HL-60 (cell line): ENCODE measurements around the gene RHBDF2.

ENCODE experiments used
- GABPA ChIP-seq: IDR thresholded peaks from 2 replicates; pipeline ENCODE4 v1.6.1; 2012; ENCODE audit warnings: low read depth
- TF ChIP-seq, protein P1 (sequence below): IDR thresholded peaks from one replicate; pipeline ENCODE4 v1.5.1; 2011; ENCODE audit warnings: low read length, control low read depth, inconsistent platforms; ENCODE audit not compliant: insufficient read depth

DNA sequence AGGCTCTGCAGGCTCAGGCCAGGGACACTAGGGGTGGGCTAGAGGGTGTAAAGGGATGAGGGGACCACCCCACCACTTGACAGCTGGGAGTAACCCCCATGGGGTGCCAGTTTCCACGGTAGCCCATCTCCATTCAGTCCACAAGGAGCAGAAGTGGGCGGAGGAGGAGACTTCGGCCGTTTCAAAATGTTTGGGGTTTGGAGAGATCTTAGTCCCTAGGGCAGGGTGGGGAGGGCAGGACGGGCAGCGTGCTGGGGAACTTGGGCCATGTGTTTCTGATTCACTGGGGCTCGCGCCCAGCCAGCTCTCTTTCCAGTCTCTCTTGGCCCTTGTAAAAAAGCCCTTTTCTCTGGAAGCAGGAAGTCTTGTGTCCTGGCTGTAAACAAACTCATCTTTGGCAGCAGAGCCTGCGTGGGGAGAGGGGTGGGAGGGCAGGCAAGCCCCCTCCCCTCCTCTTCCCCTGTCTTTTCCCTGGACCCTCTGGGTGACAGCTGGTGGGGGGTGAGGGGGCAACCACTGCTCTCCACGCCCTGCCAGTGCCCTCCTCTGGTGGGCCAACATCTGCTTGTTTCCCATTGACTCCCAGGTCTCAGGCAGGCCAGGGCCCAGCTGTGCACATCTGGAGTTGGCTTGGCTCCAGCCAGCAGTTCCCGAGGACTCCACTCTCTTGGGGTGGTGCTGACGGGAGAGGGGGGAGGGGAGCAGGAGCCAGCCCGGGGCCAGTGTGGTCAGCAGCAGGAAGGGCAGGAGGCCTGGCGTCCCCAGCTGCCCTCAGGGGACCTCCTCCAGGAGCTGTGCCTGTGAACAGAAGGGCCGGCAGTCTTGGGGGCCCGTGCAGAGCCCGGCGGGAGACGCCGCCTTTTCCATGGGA, 28.2 kb upstream of the RHBDF2 start:
- TF ChIP-seq, protein P1, sequence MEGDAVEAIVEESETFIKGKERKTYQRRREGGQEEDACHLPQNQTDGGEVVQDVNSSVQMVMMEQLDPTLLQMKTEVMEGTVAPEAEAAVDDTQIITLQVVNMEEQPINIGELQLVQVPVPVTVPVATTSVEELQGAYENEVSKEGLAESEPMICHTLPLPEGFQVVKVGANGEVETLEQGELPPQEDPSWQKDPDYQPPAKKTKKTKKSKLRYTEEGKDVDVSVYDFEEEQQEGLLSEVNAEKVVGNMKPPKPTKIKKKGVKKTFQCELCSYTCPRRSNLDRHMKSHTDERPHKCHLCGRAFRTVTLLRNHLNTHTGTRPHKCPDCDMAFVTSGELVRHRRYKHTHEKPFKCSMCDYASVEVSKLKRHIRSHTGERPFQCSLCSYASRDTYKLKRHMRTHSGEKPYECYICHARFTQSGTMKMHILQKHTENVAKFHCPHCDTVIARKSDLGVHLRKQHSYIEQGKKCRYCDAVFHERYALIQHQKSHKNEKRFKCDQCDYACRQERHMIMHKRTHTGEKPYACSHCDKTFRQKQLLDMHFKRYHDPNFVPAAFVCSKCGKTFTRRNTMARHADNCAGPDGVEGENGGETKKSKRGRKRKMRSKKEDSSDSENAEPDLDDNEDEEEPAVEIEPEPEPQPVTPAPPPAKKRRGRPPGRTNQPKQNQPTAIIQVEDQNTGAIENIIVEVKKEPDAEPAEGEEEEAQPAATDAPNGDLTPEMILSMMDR: no peak
- no peak for TF ChIP-seq GABPA
